Ramos (cell line): ENCODE data around the gene ACE2.
"Not testable (repeated sequence)": the region's sequence is repeated elsewhere in the genome, so short reads cannot be mapped to it uniquely, and the experiment has no call there.

Experiments used
- in situ Hi-C: fragments of 300-500 bp; cut with MboI; formaldehyde crosslinking; loops from one replicate; pipeline ENCODE4 v1.14.3; 2022; ENCODE audit warnings: low sequenced_read_pairs; ENCODE audit not compliant: unreplicated experiment

The ACE2 gene

GRCh38 chrX:15600745-15601144, at the start of gene ACE2:
Gene ACE2, minus strand, starts transcription at chrX:15600960. Its CDS starts 49 bp downstream, at chrX:15600911.
- in situ Hi-C loops = no loop called here

DNA sequence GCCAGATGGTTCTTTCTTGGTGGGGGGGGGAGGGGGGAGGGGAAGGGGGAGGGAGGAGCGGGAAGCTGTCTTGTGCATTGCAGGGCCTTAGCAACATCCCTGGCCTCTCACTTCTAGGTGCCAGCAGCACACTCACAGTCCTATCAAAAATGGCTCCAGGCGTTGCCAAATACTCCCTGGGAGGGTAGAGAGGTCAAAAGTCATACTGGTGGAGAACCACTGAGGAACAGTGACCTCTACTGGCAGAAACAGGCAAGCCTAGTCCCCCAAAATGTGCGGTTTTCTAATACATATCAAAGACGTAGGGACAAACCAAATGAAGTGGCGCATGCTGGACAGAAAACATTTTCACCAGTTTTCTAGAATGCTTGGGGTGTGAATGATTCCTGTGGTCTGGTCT, 46.8 kb upstream of the ACE2 start:
- in situ Hi-C loops = not testable (repeated sequence)

DNA sequence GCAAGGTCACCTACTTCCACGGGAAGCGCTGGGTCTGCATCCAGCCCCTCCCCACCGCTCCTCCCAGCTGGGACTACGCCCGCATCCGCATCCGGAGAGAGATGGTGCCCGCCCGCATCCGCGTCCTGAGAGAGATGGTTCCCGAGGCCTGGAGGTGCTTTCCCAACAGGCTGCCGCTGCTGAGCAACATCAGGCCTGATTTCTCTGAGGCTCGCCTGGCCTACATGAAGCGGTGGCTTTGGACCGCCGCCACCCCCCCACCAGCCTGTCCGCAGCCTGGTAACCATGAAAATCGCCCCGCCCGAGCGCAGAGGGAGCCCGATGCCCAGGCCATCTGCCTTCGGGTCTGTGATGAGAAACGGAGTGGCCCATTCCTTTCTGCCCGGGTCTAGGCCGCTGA, 45.8 kb upstream of the ACE2 start:
- in situ Hi-C loops = no loop called here

DNA sequence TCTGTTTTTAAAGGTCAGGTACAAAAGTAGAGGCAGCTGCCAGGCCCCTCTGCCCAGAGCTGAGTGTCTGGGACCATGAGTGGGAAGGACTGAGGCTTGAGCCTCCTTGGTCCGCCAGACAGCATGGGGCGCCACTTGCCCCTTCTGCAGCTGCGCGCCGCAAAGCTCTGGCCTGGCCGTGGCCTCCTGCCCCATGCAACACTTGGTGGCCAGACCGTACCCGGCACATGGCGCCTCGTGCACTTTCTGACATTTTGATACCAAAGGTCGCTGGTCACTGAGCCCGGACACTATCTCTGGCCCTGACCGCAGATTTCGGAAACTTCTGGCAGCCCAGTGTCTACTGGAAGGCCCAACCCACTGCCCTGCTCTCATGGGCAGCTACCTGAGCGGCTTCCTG, 45.3 kb upstream of the ACE2 start:
- in situ Hi-C loops = no loop called here

GRCh38 chrX:15645266-15645665, 44.5 kb upstream of the ACE2 start:
- in situ Hi-C loops = no loop called here

DNA sequence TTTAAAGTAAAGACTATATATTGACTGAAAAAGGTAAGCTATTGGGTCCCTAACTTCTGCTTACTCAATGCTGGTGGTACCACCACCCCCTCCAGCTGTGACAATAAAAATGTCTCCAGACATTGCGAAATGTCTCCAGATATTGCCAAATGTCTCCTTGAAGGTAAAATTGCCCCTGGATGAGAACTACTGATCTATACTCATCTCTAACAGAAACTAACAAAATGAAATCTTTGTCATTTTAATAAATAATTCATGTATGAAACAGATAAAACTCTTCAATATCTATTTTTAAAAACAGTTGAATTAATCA, 43.8 kb upstream of the ACE2 start:
- in situ Hi-C loops = no loop called here

DNA sequence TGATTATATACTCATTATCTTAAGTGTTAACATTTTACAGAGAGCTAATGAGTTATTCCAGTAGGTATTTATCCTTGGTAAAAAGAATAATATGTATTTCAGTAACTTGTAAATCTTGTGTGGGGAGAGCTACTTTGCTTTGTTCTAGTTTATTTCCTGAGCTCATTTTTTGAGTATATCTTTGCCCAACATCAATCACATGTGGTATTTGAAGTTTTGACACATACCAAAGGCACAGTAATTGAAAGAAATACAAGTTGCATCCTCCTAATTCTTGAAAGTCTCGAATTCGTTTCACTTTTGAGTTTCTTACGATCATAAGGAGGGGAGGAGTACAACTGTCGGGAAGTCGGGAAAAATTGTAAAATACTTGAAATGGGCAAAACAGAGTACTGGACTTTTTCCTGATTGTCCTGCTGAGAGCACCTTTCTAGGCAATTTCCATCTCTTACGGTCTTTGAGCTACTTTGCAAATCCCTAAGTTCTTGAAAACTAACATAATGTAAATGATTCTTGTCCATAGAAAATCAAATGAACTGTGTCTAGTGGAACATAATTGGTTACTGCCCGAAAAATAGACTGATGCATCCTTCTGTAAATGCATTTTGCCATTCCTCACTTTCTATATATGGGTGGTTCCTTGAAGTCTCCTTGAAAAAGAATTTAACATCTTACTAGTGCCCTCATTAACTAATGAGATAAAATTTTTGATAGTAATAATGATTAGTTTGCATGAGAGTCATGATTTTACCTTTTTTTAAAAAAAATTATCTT, 43.2 kb upstream of the ACE2 start:
- in situ Hi-C loops = no loop called here

DNA sequence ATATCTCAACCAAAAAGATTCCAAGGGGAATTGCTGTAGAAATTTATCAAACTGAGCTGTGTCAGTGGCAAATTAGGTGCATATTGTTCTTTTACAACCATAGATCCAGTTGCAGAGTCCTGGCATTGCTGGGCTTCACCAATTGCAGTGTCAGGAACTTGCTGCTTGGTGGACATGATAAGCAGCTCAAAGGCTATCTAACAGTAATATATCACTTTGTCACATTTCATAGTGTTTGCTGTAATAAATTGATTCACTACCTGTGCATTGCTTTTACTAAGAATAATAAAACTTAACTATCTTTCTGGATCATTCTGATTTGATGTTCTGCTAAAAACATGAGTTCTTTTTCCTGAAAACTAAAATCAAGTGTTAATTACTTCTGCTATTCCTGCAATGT, 30.9 kb upstream of the ACE2 start:
- in situ Hi-C loops = no loop called here

GRCh38 chrX:15623054-15623453, 22.3 kb upstream of the ACE2 start:
- in situ Hi-C loops = no loop called here

GRCh38 chrX:15619053-15619755, 18.4 kb upstream of the ACE2 start:
- in situ Hi-C loops = no loop called here

GRCh38 chrX:15617111-15617510, 16.4 kb upstream of the ACE2 start:
- in situ Hi-C loops = no loop called here

- in situ Hi-C loops = no loop called here
Measured at GRCh38 chrX:15616531-15616930, 15.8 kb upstream of the ACE2 start.

GRCh38 chrX:15607067-15607466, 6.3 kb upstream of the ACE2 start:
- in situ Hi-C loops = no loop called here

- in situ Hi-C loops = no loop called here
Measured at GRCh38 chrX:15606136-15606535, 5.4 kb upstream of the ACE2 start.

DNA sequence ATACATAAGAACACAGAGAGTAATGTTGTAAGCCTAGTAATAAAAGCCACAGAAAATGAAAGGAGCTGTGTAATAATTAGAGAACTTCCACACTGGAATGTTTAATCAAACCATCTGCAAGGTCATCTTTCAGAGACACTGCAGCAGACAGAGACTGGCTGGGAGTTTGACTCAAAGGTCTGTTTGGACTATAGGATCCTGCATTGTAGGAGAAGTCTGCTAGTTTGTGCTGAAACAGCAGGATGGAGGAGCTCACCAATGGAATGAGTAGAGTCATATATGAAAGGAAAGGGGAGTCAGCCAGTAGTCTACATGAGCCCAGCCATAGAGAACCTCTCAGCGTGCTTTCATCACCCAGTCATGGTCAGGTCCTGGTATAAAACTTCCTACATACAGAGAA, 4.5 kb upstream of the ACE2 start:
- in situ Hi-C loops = no loop called here

- in situ Hi-C loops = no loop called here
Measured at GRCh38 chrX:15602761-15603160, 2.0 kb upstream of the ACE2 start.

- in situ Hi-C loops = no loop called here
Measured at GRCh38 chrX:15601932-15602331, 1.2 kb upstream of the ACE2 start.

DNA sequence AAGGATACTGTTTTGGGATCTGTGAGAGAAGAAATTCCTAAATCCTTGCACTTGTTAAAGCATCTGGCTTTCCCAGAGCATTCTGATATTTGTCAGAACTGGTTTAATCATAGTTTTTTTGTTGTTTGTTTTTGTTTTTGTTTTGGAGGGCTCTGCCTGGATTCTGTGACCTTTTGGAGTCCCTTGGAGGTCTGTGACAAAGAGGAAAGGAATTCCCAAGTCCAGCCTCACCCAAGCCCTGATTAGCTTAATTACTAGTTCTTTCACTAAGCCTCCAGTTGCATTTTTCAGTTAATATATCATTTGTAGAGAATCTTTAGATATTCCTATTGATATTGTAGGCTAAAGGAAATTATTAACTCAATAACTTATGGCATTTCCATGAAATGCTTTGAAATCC, 711 bp downstream of the ACE2 start:
- in situ Hi-C loops = no loop called here

DNA sequence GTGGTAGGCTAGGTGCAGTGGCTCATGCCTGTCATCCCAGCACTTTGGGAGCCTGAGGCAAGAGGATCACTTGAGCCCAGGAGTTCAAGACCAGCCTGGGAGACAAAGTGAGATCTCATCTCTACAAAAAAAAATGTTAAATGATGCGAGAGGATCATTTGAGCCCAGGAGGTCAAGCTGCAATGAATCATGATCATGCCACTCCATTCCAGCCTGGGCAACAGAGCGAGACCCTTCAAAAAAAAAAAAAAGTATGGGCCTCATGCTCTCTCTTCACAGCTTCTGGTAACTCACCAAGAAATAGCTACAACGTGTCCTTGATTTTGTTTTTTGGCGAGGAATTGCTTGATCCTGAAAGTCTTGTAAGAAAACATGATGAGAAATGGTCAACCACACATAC, 1.3 kb downstream of the ACE2 start:
- in situ Hi-C loops = no loop called here

GRCh38 chrX:15598026-15598425, 2.7 kb downstream of the ACE2 start:
- in situ Hi-C loops = no loop called here

- in situ Hi-C loops = no loop called here
Measured at GRCh38 chrX:15594371-15594770, 6.4 kb downstream of the ACE2 start.
